Stimulated activated CD4-positive, alpha-beta T cell treated with anti-CD3 and anti-CD28 coated beads, TNF-alpha, amount 100 ng/mL, for 24 hours (primary cell): ENCODE measurements around the gene MEGF10.
"Not testable (repeated sequence)": the region's sequence is repeated elsewhere in the genome, so short reads cannot be mapped to it uniquely, and the experiment has no call there.

Experiments
- DNase-seq, 3 experiments: peaks; one replicate each; pipeline ENCODE4 v3.0.0-alpha.2; 2020; ENCODE audit warnings: low read depth in 3 of 3

The MEGF10 gene

DNA sequence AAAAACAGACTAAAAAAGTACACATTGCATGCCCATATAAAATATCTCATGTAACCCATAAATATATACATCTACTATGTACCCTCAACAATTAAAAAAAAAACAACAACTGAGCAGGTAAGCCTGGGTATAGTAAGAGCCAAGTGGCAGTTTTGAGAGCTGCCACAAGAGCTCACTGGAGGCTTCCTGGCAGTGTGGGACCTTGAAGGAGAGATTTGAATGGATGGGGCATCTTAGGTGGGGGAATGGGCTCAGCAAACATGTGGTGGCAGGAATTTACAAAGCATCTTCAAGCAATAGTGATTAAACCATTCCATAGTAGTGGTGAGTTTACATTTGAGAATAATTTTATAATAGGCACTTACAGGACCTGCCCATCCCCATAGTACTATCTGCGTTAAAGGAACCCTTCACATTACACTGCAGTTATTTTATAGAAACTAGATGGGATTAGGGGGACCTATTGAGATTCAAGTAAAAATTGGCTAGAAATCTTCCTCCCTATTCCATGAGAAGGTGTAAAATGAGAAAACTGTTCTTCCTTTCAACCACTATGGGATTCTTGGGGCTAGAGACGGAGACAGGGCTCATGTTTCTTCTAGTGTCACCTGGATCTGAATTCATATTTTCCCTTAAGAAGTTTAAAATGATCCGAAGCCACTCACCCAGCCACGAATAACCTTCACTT is 6.9 kb downstream of the MEGF10 start:
- DNase-seq, result no peak

DNA sequence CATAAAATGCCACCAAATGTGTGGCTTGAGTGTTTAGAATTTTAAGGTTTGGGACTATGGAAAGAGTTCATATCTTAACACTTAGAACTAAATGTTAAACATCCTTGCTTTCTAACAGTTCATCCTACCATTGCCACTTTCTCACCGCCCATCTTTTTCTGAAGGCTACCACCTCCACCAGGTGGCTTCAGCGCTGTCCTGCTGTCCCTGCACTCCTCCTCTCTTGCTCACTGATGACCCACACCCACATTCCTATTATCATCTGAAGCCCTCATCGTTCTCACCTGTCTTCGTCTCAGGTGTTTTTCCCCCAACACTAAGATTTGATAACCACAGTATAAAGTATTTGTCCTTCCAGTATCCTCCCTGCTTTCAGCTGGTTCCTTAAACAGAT is 7.4 kb downstream of the MEGF10 start:
- DNase-seq, result no peak

GRCh38 chr5:127298656-127299055 is 8.1 kb downstream of the MEGF10 start:
- no peak for DNase-seq

DNA sequence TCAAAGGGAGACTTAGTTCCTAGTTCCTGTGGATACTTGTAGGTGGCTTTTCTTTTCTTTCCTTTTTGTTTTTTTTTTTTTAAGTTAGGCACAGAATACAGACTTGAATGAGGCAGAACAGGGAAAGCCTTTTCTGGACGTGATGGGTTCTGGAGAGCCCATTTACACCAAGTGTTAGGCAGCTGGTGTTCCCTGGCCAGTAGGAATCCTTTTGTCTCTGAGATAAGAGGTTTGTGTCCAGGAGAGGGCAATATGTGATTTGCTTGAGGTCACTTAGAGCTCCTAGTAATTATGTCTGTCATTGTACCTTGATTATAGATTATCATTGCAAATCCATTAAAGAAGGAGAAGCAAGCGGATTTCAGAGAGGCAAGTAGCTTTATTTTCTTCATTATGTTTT is 9.1 kb downstream of the MEGF10 start:
- no peak for DNase-seq

- DNase-seq, result no peak
Measured at GRCh38 chr5:127302509-127302908, 11.9 kb downstream of the MEGF10 start.

GRCh38 chr5:127303404-127303803 is 12.8 kb downstream of the MEGF10 start:
- no peak for DNase-seq

- no peak for DNase-seq
Measured at GRCh38 chr5:127305493-127305892, 14.9 kb downstream of the MEGF10 start.

- DNase-seq, result no peak
Measured at GRCh38 chr5:127306036-127306435, 15.4 kb downstream of the MEGF10 start.

- no peak for DNase-seq
Measured at GRCh38 chr5:127306647-127307046, 16.1 kb downstream of the MEGF10 start.

DNA sequence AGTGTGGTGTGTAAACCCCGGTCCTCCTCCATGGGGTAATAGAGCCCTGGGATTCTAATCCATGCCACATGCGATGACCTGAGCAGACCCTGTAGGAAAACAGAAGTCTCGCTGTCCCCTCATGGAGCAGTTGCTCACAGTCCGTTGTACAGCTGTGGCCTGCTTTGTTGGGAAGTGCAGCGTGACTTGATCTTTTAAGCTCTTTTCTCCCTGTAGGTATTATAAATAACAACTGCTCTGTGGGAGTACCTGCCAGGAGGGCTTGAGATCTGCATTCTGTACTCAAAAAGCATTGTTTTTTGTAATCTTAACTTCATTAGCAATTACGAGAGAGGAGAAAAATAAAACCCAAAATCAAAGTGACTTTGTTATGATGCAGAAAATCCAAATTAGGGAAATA is 17.3 kb downstream of the MEGF10 start:
- no peak for DNase-seq

- not testable (repeated sequence) for DNase-seq
Measured at GRCh38 chr5:127308325-127308724, 17.7 kb downstream of the MEGF10 start.

GRCh38 chr5:127308945-127309344 is 18.3 kb downstream of the MEGF10 start:
- DNase-seq, result no peak

GRCh38 chr5:127311349-127311748 is 20.8 kb downstream of the MEGF10 start:
- DNase-seq, result no peak

DNA sequence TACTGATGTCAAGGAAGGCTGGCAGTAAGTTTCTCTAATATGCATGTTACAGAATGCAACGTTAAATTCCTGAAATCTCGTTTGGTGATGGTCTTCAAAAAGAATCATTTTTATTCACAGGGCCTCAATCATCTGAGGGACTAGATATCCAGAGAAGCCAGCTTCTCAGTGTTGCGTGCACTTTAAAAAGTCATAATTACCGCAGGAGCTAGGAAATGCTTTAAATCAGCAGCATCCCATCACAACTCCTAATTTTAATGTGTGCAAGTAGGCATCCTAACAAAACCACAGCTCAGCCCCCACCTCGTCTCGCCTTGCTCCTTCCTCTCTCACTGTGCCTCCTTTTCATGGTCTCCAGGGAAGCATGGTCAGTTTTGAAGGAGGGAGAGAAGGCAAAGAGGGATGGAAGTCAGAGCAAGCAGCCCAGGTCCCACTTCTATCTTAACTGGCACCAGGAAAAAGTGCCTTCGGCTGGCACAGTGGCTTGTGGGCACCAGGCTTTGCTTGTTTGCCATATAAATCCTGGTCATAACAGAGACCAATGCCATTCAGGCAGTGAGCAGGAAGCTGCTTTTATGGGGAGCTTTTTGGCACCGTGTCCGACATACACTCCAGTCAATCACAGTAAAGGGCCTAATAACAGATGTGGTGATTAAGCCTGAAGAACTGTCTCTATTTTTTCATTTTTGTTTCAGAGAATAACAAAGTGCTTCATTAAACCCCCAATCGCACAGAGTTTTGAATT is 21.4 kb downstream of the MEGF10 start:
- DNase-seq, result no peak

- DNase-seq, result no peak
Measured at GRCh38 chr5:127313379-127313778, 22.8 kb downstream of the MEGF10 start.

- peak; percentile 35 to 60 (median 46) for DNase-seq
Measured at GRCh38 chr5:127313847-127314473, 23.4 kb downstream of the MEGF10 start.

DNA sequence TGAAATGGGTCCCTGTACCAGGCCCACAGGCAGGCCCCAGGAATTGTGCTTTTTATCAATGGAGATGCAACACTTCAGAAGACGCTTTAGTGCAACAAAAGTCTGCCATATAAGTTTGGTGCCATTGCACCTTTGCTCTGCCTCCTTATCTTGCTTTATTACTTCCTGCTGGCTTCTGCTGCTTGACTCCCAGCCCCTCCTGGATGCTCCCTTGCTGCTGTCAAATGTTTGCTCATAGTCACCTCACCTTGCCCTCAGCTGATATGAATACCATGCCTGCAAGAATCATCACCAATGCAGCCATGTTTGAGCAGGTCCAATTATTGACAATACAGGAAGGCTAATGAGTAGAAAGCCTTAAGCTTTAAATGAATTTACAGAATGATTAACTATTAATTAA is 25.4 kb downstream of the MEGF10 start:
- no peak for DNase-seq

GRCh38 chr5:127317385-127317784 is 26.8 kb downstream of the MEGF10 start:
- not testable (repeated sequence) for DNase-seq

DNA sequence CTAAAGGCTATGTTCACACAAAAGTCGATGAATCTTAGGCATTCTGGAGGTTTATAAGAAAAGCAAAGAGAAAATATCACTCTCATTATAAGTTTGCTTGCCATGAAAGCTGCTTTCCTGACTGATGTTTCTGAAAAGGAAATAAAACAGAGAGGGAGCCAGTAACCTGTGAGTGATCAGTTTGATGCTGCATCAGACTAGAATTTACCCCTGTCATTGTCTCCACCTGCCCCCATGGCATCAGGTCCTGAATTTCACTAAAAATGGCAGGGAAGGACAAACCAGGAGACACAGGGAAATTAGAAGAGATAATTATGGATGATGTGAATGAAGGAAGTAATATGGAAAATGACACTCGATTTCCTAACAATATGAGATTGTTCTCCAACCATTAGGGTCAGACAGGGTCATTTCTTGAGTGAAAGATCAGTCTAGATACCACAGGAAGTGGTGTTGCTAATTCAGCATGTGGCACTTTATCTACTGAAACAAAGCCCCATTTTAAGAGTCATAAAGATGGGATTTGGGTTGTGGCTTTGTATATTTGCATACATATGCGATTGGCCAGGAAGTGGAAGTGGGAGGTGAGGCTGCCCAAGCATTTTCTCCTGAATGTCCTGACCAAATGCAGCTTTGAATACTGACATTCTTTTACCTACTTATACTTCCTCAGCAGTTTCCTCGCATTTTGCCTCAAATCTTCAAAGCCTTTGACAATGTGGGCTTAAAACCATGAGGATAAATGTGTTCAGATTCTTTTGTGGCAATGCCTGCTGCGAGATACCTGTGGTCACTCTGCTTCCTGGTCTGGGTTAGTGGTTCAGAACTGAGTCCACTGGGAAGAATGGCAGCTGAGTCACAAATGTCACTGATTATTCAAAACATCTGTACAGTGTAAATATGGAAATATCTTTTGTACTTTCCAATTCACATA is 29.7 kb downstream of the MEGF10 start:
- DNase-seq, result no peak

- DNase-seq, result no peak
Measured at GRCh38 chr5:127321465-127321864, 30.9 kb downstream of the MEGF10 start.

GRCh38 chr5:127322403-127322802 is 31.8 kb downstream of the MEGF10 start:
- no peak for DNase-seq

DNA sequence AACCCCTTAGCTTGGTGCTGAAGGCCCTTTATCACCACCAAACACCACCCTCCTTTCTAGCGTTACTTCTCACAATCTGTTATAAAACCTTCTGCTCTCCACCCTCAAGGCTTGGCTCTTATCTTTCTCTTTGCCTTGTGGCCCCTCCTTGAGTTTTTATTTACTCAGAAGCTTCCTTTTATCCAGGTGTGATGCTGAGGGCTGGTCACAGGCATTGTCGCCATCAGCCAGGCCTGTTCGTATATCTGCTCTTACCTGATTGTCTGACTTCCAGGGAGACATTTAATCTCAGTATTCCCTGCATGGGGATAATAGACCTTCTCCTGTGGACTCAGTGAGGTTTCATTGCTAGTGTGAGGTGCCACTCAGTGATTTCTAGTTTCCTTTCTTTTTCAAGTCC is 34.2 kb downstream of the MEGF10 start:
- no peak for DNase-seq
